Thoracic aorta (tissue), 2 donors: ENCODE results near the gene B4GALT1. TPM values are rescaled to one million over a fixed set of nuclear protein-coding genes. Genes with fewer than 3 reads are reported as not detected.

Source experiments
- ATAC-seq: fragments of 150-250 bp; one replicate; pipeline ENCODE4 v1.8.0; 2017; ENCODE audit warnings: low read depth; ENCODE audit not compliant: insufficient number of reproducible peaks, low FRiP score
- DNase-seq: peaks from one replicate; pipeline ENCODE4 v3.0.0-alpha.2; 2020; ENCODE audit warnings: low spot score
- H3K27ac ChIP-seq, 2 donors: fragments of 200-600 bp; sonication (generic); 1 replicate in 1 of 2; 2 replicates in 1 of 2; pipeline ENCODE4 v1.5.1; 2016; ENCODE audit warnings: mild to moderate bottlenecking in 2 of 2, moderate library complexity in 2 of 2
- H3K27me3 ChIP-seq: fragments of 200-600 bp; sonication (generic); replicated peaks from 2 replicates; pipeline ENCODE4 v1.6.0; 2016; ENCODE audit warnings: mild to moderate bottlenecking; ENCODE audit not compliant: insufficient read depth
- H3K36me3 ChIP-seq: fragments of 200-600 bp; sonication (generic); one replicate; pipeline ENCODE4 v1.5.1; 2016
- H3K4me1 ChIP-seq, 2 donors: fragments of 200-600 bp; sonication (generic); 1 replicate in 1 of 2; 2 replicates in 1 of 2; pipeline versions ENCODE4 v1.5.1 to v1.6.0; 2016; ENCODE audit warnings: low read depth in 2 of 2, mild to moderate bottlenecking in 1 of 2; ENCODE audit not compliant: control insufficient read depth in 1 of 2
- H3K4me3 ChIP-seq: fragments of 200-600 bp; sonication (generic); 2 replicates; pipeline ENCODE4 v1.5.1; 2016; ENCODE audit warnings: mild to moderate bottlenecking
- H3K9me3 ChIP-seq: fragments of 200-600 bp; sonication (generic); 2 replicates; pipeline ENCODE4 v1.5.1; 2016
- CTCF ChIP-seq: fragments of 200-600 bp; sonication (generic); IDR thresholded peaks from one replicate; pipeline ENCODE4 v1.5.1; 2019; ENCODE audit warnings: antibody characterized with exemption
- total RNA-seq, 2 donors: library from RNA; depleted of rRNA; stranded (reverse); fragments of >200 nt; gene quantifications; one replicate each; pipeline versions ENCODE4 v1.1.0 to v1.2.3, GENCODE V29; 2016

The B4GALT1 gene
- total RNA-seq, result 10 to 100 TPM; 59.4 to 86.6 TPM

GRCh38 chr9:33167084-33167971 is at the start of gene B4GALT1:
Gene B4GALT1 (minus strand): TSS chr9:33167336. CDS start chr9:33167169, 167 bp downstream.
- Histone ChIP-seq H3K27ac (peak within 1 kb of the TSS; percentile 92 to 97), H3K4me1 (peaks cover 31 to 55% of the 10 kb centered on the region in 2 donors), H3K36me3 (no peaks in the 10 kb centered on the region), H3K4me3 (peak within 1 kb of the TSS; percentile 92), H3K9me3 (no peaks in the 10 kb centered on the region), H3K27me3 (no peaks in the 10 kb centered on the region)
- ATAC-seq, result peak; percentile 76
- peak; percentile 17 for TF ChIP-seq CTCF
- peak; percentile 76 for DNase-seq

- no peak for DNase-seq
- TF ChIP-seq CTCF, result no peak
- no peak overlapping the region for H3K27ac ChIP-seq
- H3K9me3 ChIP-seq, result no peaks in the 10 kb centered on the region
- H3K4me1 ChIP-seq, result no peaks in the 10 kb centered on the region
- no peaks in the 10 kb centered on the region for H3K27me3 ChIP-seq
- ATAC-seq, result no peak
- no peak overlapping the region for H3K4me3 ChIP-seq
- H3K36me3 ChIP-seq, result no peaks in the 10 kb centered on the region
These were observed 44.7 kb upstream of the B4GALT1 start for GRCh38 chr9:33211695-33212393.

GRCh38 chr9:33210006-33210715 is 43.0 kb upstream of the B4GALT1 start:
- H3K27me3 ChIP-seq, result no peaks in the 10 kb centered on the region
- no peak overlapping the region for H3K27ac ChIP-seq
- no peaks in the 10 kb centered on the region for H3K36me3 ChIP-seq
- no peak for DNase-seq
- no peak for ATAC-seq
- H3K9me3 ChIP-seq, result no peaks in the 10 kb centered on the region
- no peak for TF ChIP-seq CTCF
- H3K4me3 ChIP-seq, result no peak overlapping the region
- H3K4me1 ChIP-seq, result no peaks in the 10 kb centered on the region

- H3K27me3 ChIP-seq, result no peaks in the 10 kb centered on the region
- H3K36me3 ChIP-seq, result no peaks in the 10 kb centered on the region
- H3K4me3 ChIP-seq, result no peak overlapping the region
- no peaks in the 10 kb centered on the region for H3K4me1 ChIP-seq
- H3K9me3 ChIP-seq, result no peaks in the 10 kb centered on the region
- DNase-seq (no peak), ATAC-seq (no peak)
- H3K27ac ChIP-seq, result no peak overlapping the region
- TF ChIP-seq CTCF, result no peak
These were observed 42.3 kb upstream of the B4GALT1 start for GRCh38 chr9:33209394-33209793.
